22Rv1 (cell line): Measurements from ENCODE around the gene CPSF3.

Experiments
- H3K27ac ChIP-seq: fragments of 450-650 bp; 2 replicates; pipeline ENCODE4 v1.5.1; 2017
- ZFX ChIP-seq: fragments of 450-650 bp; IDR thresholded peaks from 2 replicates; pipeline ENCODE4 v1.6.1; 2017; ENCODE audit warnings: antibody characterized with exemption, borderline replicate concordance
- TF ChIP-seq, protein P1 (sequence below): fragments of 450-650 bp; IDR thresholded peaks from 2 replicates; pipeline ENCODE4 v1.5.1; 2017; ENCODE audit warnings: mild to moderate bottlenecking

Gene CPSF3

DNA sequence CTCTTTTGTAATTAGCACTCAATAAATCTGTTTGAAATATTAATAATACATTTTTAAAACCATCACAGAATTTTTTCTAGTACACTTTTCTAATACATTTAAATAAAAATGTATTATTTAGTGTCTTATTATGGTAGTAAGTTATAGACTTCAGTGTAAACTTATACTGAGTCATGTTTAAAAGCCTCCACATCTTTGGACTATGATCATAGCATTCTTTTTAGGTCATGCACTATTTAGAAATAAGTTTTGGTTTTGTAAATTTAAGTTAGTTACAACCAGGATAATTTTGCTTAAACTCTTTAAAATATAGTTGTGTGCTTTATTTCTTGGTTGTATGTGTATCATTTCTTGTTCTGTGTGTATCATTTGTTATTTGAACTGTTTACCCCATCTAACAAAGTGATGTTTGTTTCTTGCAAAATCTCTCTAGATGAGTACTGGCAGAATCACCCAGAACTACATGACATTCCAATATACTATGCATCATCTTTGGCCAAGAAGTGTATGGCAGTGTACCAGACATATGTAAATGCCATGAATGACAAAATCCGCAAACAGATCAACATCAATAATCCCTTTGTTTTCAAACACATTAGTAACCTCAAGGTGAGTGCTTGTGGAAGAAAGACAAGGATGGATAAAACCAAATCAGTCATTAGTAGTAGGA lies 16.7 kb downstream of the CPSF3 start:
- no peak overlapping the region for H3K27ac ChIP-seq
- TF ChIP-seq, protein P1, sequence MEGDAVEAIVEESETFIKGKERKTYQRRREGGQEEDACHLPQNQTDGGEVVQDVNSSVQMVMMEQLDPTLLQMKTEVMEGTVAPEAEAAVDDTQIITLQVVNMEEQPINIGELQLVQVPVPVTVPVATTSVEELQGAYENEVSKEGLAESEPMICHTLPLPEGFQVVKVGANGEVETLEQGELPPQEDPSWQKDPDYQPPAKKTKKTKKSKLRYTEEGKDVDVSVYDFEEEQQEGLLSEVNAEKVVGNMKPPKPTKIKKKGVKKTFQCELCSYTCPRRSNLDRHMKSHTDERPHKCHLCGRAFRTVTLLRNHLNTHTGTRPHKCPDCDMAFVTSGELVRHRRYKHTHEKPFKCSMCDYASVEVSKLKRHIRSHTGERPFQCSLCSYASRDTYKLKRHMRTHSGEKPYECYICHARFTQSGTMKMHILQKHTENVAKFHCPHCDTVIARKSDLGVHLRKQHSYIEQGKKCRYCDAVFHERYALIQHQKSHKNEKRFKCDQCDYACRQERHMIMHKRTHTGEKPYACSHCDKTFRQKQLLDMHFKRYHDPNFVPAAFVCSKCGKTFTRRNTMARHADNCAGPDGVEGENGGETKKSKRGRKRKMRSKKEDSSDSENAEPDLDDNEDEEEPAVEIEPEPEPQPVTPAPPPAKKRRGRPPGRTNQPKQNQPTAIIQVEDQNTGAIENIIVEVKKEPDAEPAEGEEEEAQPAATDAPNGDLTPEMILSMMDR = no peak
- TF ChIP-seq ZFX = no peak

DNA sequence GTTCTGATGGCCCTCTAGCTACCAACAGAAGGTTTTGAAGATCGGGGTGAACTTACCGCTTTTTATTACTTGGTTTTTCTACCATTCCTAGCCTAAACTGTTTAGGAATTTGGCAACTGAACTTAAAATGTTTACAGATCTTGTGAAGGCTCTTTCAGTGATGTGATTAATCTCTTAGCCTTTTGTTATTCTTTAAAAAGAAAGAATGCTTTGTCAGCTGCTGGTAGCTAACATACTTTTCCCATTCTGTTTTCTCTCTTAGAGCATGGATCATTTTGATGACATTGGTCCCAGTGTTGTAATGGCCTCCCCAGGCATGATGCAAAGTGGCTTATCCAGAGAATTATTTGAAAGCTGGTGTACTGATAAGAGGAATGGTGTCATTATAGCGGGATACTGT lies 18.1 kb downstream of the CPSF3 start:
- H3K27ac ChIP-seq = no peak overlapping the region
- TF ChIP-seq, protein P1 = no peak
- TF ChIP-seq ZFX = no peak

DNA sequence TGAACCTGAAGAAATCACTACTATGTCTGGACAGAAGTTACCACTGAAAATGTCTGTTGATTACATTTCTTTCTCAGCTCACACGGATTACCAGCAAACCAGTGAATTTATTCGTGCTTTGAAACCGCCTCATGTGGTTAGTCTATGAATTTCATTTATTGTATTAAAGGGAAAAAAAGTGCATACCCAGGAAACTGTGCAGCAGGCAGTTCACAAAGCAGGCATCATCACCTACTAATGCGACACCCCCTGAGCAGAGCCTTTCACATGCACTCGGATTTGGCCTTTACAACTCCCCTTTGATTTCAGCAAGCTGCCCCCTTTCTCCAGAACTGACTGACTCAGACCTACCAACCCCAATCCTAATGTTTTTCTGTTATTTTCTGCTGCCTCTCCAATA lies 20.1 kb downstream of the CPSF3 start:
- no peak for TF ChIP-seq ZFX
- TF ChIP-seq, protein P1 = no peak
- peak overlapping the region; percentile 36; the same call in 1 of the 2 replicates for H3K27ac ChIP-seq

DNA sequence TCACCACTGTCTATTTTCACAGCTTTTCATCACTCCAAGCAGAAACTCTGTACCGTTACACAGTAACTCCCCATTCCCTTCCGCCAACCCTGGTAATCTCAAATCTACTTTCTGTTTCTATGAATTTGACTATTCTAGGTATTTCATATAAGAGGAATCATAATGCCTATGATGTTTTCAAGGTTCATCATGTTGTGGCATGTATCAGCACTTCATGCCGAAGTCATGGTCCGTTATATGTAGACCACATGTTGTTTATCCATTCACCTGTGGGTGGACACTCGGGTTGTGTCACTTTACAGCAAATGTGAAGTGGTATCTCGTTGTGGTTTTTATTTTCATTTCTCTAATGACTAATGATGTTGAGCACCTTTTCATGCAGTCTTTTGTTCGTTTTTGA lies 21.6 kb downstream of the CPSF3 start:
- no peak overlapping the region for H3K27ac ChIP-seq
- TF ChIP-seq ZFX = no peak
- TF ChIP-seq, protein P1 = no peak

DNA sequence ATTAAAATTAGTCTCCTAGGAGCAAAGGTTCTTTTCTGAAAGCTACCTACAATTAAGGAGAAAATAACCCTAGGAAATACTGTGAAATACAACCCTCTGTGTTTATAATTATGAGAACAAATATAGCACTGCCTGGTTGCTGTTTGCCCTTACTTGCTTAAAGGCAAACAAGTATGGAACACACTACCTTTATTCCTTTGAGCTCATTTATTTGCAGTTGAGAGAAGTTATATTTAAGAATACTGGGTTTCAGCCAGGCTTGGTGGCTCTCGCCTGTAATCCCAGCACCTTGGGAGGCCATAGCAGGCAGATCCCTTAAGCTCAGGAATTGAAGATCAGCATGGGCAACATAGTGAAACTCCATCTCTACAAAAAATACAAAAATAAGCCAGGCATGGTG lies 27.8 kb downstream of the CPSF3 start:
- TF ChIP-seq, protein P1 = no peak
- TF ChIP-seq ZFX = no peak
- 0 out of 2 replicates have a peak overlapping the region, but pooled peaks have one; percentile 10 for H3K27ac ChIP-seq

DNA sequence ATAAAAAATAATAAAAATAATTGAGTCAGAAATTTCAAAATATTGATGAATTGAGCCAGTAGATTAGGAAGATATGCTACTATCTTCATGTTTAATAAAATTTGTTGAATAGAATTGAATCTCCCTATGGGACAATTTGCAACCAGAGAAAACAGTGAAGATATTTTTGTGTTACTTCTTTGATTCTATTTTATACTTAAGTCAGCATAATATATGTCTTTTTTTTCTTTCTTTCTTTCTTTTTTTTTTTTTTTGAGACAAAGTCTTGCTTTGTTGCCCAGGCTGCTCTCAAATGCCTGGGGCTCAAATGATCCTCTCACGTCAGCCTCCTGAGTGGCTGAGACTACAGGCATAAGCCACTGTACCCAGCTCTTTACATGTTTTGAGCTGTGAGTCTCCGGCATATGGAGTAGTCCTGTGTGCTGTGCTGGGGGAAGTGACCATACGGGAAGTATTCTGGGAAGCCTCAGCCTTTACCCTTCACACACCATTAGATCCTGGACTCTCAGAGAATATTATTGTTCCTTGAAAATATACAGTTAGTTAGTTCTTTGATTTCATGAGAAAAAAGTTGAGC lies 37.1 kb downstream of the CPSF3 start:
- TF ChIP-seq, protein P1 = no peak
- no peak for TF ChIP-seq ZFX
- H3K27ac ChIP-seq = no peak overlapping the region

DNA sequence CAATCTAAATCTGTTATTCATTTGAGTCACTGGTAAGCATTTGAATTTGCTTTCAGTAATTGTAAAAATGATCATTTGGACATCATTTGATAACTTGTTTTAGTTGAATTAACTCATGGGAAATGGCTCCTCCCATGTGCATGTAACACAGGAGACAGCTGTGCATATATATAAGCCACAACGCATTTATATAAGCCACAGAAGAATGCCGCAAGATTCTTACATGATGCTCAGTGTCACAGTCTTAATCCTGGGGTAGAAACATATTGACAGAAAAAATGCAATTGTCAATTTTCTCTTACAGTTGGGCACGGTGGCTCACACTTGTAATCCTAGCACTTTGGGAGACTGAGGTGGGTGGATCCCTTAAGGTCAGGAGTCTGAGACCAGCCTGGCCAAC lies 37.6 kb downstream of the CPSF3 start:
- TF ChIP-seq ZFX = no peak
- TF ChIP-seq, protein P1 = no peak
- no peak overlapping the region for H3K27ac ChIP-seq
